Testis (tissue), 2 donors: ENCODE measurements around the gene ITPK1.

Experiments
- CTCF ChIP-seq, 3 experiments: fragments of 450-650 bp in 2 of 3; fragments of 200-600 bp in 1 of 3; sonication (generic) in 1 of 3; IDR thresholded peaks; one replicate each; pipeline ENCODE4 v1.5.1; 2016 to 2019; ENCODE audit warnings: antibody characterized with exemption in 3 of 3, mild to moderate bottlenecking in 2 of 3, moderate library complexity in 1 of 3
- POLR2A ChIP-seq: fragments of 450-650 bp; IDR thresholded peaks from one replicate; pipeline ENCODE4 v1.6.1; 2017; ENCODE audit warnings: antibody characterized with exemption, mild to moderate bottlenecking, moderate library complexity

- TF ChIP-seq CTCF (IDR thresholded peaks at IDR 0.05) = no peak
- TF ChIP-seq POLR2A = no peak
Observed at GRCh38 chr14:92974541-92975345, 141.0 kb downstream of the ITPK1 start.
